WTC11 (cell line): ENCODE measurements around the gene KIR2DL3. TPM values are rescaled to one million over a fixed set of nuclear protein-coding genes. Genes with fewer than 3 reads are reported as not detected.
"Not testable (repeated sequence)": the region's sequence is repeated elsewhere in the genome, so short reads cannot be mapped to it uniquely, and the experiment has no call there.

Experiments
- ATAC-seq: fragments of 200-7000 bp; cut with Tn5 transposase; 2 replicates; pipeline ENCODE4 v1.10.0; 2021; ENCODE audit warnings: mild to moderate bottlenecking, moderate library complexity
- CTCF ChIA-PET: fragments of 300-600 bp; sonication (Branson Sonifier 250); formaldehyde crosslinking; loops from one replicate; lab custom pipeline; 2021; ENCODE audit warnings: antibody characterized with exemption; lab: Charles Lee
- POLR2A ChIA-PET: fragments of 350-600 bp; sonication (Branson Sonifier 250); formaldehyde crosslinking; loops from one replicate; lab custom pipeline; 2021; ENCODE audit warnings: antibody characterized with exemption; lab: Charles Lee
- DNase-seq: peaks from one replicate; pipeline ENCODE4 v3.0.0; 2021; ENCODE audit warnings: low spot score
- H3K27ac Mint-ChIP-seq: 2 replicates; pipeline ENCODE4 v1.8.0; 2021; ENCODE audit warnings: mixed read lengths
- H3K27me3 Mint-ChIP-seq: 2 replicates; pipeline ENCODE4 v1.8.0; 2021; ENCODE audit warnings: low read depth, mild to moderate bottlenecking, moderate library complexity, mixed read lengths
- H3K36me3 Mint-ChIP-seq: 2 replicates; pipeline ENCODE4 v1.8.0; 2021; ENCODE audit warnings: mixed read lengths
- H3K4me1 Mint-ChIP-seq: 2 replicates; pipeline ENCODE4 v1.8.0; 2022; ENCODE audit warnings: mixed read lengths
- H3K4me3 Mint-ChIP-seq: 2 replicates; pipeline ENCODE4 v1.8.0; 2021; ENCODE audit warnings: mild to moderate bottlenecking, moderate library complexity, mixed read lengths
- H3K9me3 Mint-ChIP-seq: 2 replicates; pipeline ENCODE4 v1.8.0; 2021; ENCODE audit warnings: mixed read lengths
- CBFB ChIP-seq: sonication (generic); formaldehyde crosslinking; IDR thresholded peaks from 2 replicates; pipeline ENCODE4 v1.8.1; 2022; ENCODE audit warnings: mild to moderate bottlenecking, low read depth, missing genetic modification reagents
- CREB1 ChIP-seq: sonication (generic); formaldehyde crosslinking; IDR thresholded peaks from 2 replicates; pipeline ENCODE4 v1.8.0; 2023; ENCODE audit warnings: mild to moderate bottlenecking, missing genetic modification reagents
- GABPB1 ChIP-seq: sonication (generic); formaldehyde crosslinking; IDR thresholded peaks from 2 replicates; pipeline ENCODE4 v1.8.1; 2023; ENCODE audit warnings: mild to moderate bottlenecking, missing genetic modification reagents
- MXD4 ChIP-seq: fragments of 250-450 bp; sonication (Bioruptor Pico); IDR thresholded peaks from 2 replicates; pipeline ENCODE4 v1.8.0; 2021; ENCODE audit warnings: mild to moderate bottlenecking, moderate library complexity, borderline replicate concordance
- MYBL2 ChIP-seq: sonication (generic); formaldehyde crosslinking; IDR thresholded peaks from 2 replicates; pipeline ENCODE4 v1.8.1; 2023; ENCODE audit warnings: mild to moderate bottlenecking, moderate library complexity, missing genetic modification reagents
- NFE2L1 ChIP-seq: sonication (generic); formaldehyde crosslinking; IDR thresholded peaks from 2 replicates; pipeline ENCODE4 v1.8.1; 2023; ENCODE audit warnings: missing genetic modification reagents
- NR2C2 ChIP-seq: sonication (generic); formaldehyde crosslinking; IDR thresholded peaks from 2 replicates; pipeline ENCODE4 v1.8.0; 2022; ENCODE audit warnings: mild to moderate bottlenecking, missing genetic modification reagents
- PRRX2 ChIP-seq: fragments of 250-450 bp; sonication (Bioruptor Pico); IDR thresholded peaks from 2 replicates; pipeline ENCODE4 v1.8.0; 2021; ENCODE audit warnings: mild to moderate bottlenecking
- RELA ChIP-seq: sonication (generic); formaldehyde crosslinking; IDR thresholded peaks from 2 replicates; pipeline ENCODE4 v1.8.1; 2022; ENCODE audit warnings: missing genetic modification reagents, mild to moderate bottlenecking, borderline replicate concordance
- RORB ChIP-seq: fragments of 250-450 bp; sonication (Bioruptor Pico); IDR thresholded peaks from 2 replicates; pipeline ENCODE4 v1.9.0; 2021; ENCODE audit warnings: mild to moderate bottlenecking
- SMAD4 ChIP-seq: sonication (generic); formaldehyde crosslinking; IDR thresholded peaks from 2 replicates; pipeline ENCODE4 v1.8.0; 2022; ENCODE audit warnings: mild to moderate bottlenecking, missing genetic modification reagents
- ZNF396 ChIP-seq: fragments of 250-450 bp; sonication (Bioruptor Pico); IDR thresholded peaks from 2 replicates; pipeline ENCODE4 v1.8.0; 2021; ENCODE audit warnings: mild to moderate bottlenecking, moderate library complexity, borderline replicate concordance
- ZNF423 ChIP-seq: fragments of 250-450 bp; sonication (Bioruptor Pico); IDR thresholded peaks from 2 replicates; pipeline ENCODE4 v2.1.2; 2022; ENCODE audit warnings: mild to moderate bottlenecking, moderate library complexity
- total RNA-seq: library from RNA; stranded (reverse); gene quantifications from 3 replicates; pipeline ENCODE4 v1.2.3, GENCODE V29; 2021
- TF ChIP-seq, protein P1 (sequence below): sonication (generic); formaldehyde crosslinking; IDR thresholded peaks from 2 replicates; pipeline ENCODE4 v1.8.1; 2022; ENCODE audit warnings: missing genetic modification reagents, borderline replicate concordance
- TF ChIP-seq, protein P2 (sequence below): sonication (generic); formaldehyde crosslinking; IDR thresholded peaks from 2 replicates; pipeline ENCODE4 v1.8.1; 2023; ENCODE audit warnings: mild to moderate bottlenecking, missing genetic modification reagents
- TF ChIP-seq, protein P3 (sequence below): sonication (generic); formaldehyde crosslinking; IDR thresholded peaks from 2 replicates; pipeline ENCODE4 v1.8.1; 2023; ENCODE audit warnings: mild to moderate bottlenecking, missing genetic modification reagents, moderate library complexity
- TF ChIP-seq, protein P4 (sequence below): sonication (generic); formaldehyde crosslinking; IDR thresholded peaks from 2 replicates; pipeline ENCODE4 v1.8.0; 2022; ENCODE audit warnings: mild to moderate bottlenecking, missing genetic modification reagents
- TF ChIP-seq, protein P5 (sequence below): fragments of 200-600 bp; IDR thresholded peaks from 2 replicates; pipeline ENCODE4 v1.8.0; 2022; ENCODE audit warnings: antibody characterized with exemption
- TF ChIP-seq, protein P6 (sequence below): fragments of 250-450 bp; sonication (Bioruptor Pico); conservative IDR thresholded peaks from 2 replicates; pipeline ENCODE4 v1.9.0; 2021; ENCODE audit warnings: mild to moderate bottlenecking
- TF ChIP-seq, protein P7 (sequence below): fragments of 250-450 bp; sonication (Bioruptor Pico); IDR thresholded peaks from 2 replicates; pipeline ENCODE4 v1.9.0; 2021; ENCODE audit warnings: mild to moderate bottlenecking, borderline replicate concordance
- TF ChIP-seq, protein P8 (sequence below): fragments of 250-450 bp; sonication (Bioruptor Pico); IDR thresholded peaks from 2 replicates; pipeline ENCODE4 v1.9.0; 2021; ENCODE audit warnings: moderate library complexity, mild to moderate bottlenecking, inconsistent platforms, borderline replicate concordance

The KIR2DL3 gene
- total RNA-seq, 1 experiment from 2014 or later, result not detected

DNA sequence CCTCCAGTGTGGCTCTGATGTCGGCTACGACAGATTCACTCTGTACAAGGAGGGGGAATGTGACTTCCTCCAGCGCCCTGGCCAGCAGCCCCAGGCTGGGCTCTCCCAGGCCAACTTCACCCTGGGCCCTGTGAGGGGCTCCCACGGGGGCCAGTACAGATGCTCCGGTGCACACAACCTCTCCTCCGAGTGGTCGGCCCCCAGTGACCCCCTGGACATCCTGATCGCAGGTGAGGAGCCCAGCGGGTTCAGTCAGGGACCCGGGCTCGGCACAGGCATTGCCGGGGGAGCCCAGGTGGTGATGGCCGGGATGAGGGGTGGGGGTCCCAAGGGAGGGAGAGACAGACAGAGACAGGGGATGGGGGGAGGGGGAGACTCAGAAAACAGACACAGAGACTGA lies 40.6 kb upstream of the KIR2DL3 start:
- H3K27ac Mint-ChIP-seq, POLR2A ChIA-PET, ATAC-seq, H3K4me3 Mint-ChIP-seq, H3K4me1 Mint-ChIP-seq, CTCF ChIA-PET, DNase-seq: not testable (repeated sequence)
- Mint-ChIP-seq H3K36me3 (peaks cover 52% of the 10 kb centered on the region), H3K9me3 (peaks cover 61% of the 10 kb centered on the region), H3K27me3 (peaks cover 20% of the 10 kb centered on the region)

DNA sequence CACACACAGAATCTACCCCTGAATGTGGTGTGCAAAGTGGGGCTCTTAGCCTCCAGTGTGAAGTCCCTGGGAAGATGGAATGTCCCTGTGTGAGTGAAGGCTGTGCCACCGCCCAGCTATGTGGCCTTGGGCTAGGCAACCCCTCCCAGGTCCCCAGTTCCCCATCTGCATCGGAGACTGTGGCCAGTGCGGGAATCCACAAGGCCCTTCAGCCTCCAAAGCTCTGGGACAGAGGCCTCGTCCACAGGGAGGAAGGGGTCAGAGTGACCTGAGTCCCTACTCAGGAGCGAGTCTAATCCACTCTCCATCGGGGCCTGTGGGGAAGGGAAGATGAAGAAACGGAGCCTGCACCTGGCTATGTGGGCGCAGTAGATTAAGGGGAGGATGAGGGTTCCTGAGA lies 33.4 kb upstream of the KIR2DL3 start:
- Mint-ChIP-seq H3K27ac (no peak overlapping the region), H3K27me3 (peaks cover 35% of the 10 kb centered on the region), H3K9me3 (peaks cover 76% of the 10 kb centered on the region), H3K4me3 (no peak overlapping the region), H3K36me3 (peaks cover 61% of the 10 kb centered on the region), H3K4me1 (no peaks in the 10 kb centered on the region)
- ChIA-PET POLR2A (no interaction called here), CTCF (interaction anchor here (0.6 kb wide), 1 partner anchor 28 kb away, joined by 3 read pairs; no protein-coding TSS in a partner anchor)
- ATAC-seq, result no peak
- TF ChIP-seq, protein P1, sequence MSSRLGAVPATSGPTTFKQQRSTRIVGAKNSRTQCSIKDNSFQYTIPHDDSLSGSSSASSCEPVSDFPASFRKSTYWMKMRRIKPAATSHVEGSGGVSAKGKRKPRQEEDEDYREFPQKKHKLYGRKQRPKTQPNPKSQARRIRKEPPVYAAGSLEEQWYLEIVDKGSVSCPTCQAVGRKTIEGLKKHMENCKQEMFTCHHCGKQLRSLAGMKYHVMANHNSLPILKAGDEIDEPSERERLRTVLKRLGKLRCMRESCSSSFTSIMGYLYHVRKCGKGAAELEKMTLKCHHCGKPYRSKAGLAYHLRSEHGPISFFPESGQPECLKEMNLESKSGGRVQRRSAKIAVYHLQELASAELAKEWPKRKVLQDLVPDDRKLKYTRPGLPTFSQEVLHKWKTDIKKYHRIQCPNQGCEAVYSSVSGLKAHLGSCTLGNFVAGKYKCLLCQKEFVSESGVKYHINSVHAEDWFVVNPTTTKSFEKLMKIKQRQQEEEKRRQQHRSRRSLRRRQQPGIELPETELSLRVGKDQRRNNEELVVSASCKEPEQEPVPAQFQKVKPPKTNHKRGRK (CRISPR knock-in tag), result no peak
- TF ChIP-seq, protein P2, sequence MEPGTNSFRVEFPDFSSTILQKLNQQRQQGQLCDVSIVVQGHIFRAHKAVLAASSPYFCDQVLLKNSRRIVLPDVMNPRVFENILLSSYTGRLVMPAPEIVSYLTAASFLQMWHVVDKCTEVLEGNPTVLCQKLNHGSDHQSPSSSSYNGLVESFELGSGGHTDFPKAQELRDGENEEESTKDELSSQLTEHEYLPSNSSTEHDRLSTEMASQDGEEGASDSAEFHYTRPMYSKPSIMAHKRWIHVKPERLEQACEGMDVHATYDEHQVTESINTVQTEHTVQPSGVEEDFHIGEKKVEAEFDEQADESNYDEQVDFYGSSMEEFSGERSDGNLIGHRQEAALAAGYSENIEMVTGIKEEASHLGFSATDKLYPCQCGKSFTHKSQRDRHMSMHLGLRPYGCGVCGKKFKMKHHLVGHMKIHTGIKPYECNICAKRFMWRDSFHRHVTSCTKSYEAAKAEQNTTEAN (CRISPR knock-in tag), result no peak
- TF ChIP-seq, protein P3, sequence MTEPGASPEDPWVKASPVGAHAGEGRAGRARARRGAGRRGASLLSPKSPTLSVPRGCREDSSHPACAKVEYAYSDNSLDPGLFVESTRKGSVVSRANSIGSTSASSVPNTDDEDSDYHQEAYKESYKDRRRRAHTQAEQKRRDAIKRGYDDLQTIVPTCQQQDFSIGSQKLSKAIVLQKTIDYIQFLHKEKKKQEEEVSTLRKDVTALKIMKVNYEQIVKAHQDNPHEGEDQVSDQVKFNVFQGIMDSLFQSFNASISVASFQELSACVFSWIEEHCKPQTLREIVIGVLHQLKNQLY (CRISPR knock-in tag), result no peak
- TF ChIP-seq ZNF396 (no peak), GABPB1 (no peak), CBFB (no peak), RELA (no peak), NR2C2 (no peak), CREB1 (no peak)
- TF ChIP-seq, protein P4, sequence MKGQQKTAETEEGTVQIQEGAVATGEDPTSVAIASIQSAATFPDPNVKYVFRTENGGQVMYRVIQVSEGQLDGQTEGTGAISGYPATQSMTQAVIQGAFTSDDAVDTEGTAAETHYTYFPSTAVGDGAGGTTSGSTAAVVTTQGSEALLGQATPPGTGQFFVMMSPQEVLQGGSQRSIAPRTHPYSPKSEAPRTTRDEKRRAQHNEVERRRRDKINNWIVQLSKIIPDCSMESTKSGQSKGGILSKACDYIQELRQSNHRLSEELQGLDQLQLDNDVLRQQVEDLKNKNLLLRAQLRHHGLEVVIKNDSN (CRISPR knock-in tag), result no peak
- TF ChIP-seq, protein P5, sequence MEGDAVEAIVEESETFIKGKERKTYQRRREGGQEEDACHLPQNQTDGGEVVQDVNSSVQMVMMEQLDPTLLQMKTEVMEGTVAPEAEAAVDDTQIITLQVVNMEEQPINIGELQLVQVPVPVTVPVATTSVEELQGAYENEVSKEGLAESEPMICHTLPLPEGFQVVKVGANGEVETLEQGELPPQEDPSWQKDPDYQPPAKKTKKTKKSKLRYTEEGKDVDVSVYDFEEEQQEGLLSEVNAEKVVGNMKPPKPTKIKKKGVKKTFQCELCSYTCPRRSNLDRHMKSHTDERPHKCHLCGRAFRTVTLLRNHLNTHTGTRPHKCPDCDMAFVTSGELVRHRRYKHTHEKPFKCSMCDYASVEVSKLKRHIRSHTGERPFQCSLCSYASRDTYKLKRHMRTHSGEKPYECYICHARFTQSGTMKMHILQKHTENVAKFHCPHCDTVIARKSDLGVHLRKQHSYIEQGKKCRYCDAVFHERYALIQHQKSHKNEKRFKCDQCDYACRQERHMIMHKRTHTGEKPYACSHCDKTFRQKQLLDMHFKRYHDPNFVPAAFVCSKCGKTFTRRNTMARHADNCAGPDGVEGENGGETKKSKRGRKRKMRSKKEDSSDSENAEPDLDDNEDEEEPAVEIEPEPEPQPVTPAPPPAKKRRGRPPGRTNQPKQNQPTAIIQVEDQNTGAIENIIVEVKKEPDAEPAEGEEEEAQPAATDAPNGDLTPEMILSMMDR, result no peak
- DNase-seq, result no peak

DNA sequence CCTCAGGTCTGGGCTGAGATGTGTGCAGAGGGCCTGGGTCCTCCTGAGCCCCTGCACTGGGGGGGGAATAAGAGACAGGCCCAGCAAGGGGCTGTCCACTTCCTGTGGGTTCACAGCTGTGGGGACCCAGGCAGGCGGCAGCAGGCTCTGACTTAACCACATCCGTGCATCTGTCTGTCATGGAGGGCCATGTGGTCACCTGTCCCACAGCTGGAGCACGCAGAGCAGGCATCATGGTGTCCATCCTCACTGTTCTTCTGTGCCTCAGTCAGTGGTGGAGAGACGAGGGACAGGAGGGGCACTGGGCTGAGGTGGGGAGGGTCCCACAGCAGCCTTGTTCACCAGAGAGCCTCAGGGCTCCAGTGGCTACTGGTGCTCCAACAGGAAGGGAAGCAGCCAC lies 30.4 kb upstream of the KIR2DL3 start:
- Mint-ChIP-seq H3K27me3 (peaks cover 23% of the 10 kb centered on the region), H3K4me3 (no peak overlapping the region), H3K36me3 (peaks cover 47% of the 10 kb centered on the region), H3K27ac (no peak overlapping the region), H3K9me3 (peaks cover 67% of the 10 kb centered on the region), H3K4me1 (no peaks in the 10 kb centered on the region)
- no peak for DNase-seq
- CTCF ChIA-PET, result no interaction called here
- ATAC-seq, result no peak
- POLR2A ChIA-PET, result no interaction called here
- TF ChIP-seq NFE2L1 (CRISPR knock-in tag) (no peak), ZNF423 (CRISPR knock-in tag) (no peak), MYBL2 (no peak), MXD4 (CRISPR knock-in tag) (no peak), SMAD4 (CRISPR knock-in tag) (no peak), PRRX2 (CRISPR knock-in tag) (no peak), RORB (CRISPR knock-in tag) (no peak)
- TF ChIP-seq, protein P6, sequence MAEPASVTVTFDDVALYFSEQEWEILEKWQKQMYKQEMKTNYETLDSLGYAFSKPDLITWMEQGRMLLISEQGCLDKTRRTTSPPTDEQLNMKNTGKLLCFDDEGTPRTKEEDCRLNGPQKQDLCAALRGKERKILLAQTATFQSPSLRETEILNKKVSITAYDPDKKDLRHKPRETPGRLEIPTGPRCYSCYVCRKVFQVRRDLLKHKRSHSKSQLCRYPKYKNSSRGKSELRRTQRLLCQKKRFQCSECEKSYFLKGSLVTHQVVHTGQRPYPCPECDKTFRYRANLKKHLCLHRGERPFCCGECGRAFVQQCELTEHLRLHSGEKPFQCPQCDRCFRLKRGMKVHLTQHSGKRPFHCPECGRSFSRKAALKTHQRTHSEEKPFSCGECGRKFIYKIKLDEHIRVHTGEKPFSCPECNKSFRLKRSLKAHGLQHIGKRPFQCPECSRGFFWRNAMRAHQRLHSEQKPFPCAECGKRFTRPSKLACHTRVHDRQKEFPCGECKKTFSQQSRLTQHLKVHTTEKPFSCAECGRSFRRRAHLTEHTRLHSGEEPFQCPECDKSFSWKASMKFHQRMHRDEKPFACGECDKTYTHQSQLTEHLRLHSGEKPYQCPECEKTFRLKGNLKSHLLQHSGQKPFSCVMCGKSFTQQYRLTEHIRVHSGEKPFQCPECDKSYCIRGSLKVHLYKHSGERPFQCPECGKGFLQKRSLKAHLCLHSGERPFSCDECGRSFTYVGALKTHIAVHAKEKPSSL (CRISPR knock-in tag), result no peak
- TF ChIP-seq, protein P7, sequence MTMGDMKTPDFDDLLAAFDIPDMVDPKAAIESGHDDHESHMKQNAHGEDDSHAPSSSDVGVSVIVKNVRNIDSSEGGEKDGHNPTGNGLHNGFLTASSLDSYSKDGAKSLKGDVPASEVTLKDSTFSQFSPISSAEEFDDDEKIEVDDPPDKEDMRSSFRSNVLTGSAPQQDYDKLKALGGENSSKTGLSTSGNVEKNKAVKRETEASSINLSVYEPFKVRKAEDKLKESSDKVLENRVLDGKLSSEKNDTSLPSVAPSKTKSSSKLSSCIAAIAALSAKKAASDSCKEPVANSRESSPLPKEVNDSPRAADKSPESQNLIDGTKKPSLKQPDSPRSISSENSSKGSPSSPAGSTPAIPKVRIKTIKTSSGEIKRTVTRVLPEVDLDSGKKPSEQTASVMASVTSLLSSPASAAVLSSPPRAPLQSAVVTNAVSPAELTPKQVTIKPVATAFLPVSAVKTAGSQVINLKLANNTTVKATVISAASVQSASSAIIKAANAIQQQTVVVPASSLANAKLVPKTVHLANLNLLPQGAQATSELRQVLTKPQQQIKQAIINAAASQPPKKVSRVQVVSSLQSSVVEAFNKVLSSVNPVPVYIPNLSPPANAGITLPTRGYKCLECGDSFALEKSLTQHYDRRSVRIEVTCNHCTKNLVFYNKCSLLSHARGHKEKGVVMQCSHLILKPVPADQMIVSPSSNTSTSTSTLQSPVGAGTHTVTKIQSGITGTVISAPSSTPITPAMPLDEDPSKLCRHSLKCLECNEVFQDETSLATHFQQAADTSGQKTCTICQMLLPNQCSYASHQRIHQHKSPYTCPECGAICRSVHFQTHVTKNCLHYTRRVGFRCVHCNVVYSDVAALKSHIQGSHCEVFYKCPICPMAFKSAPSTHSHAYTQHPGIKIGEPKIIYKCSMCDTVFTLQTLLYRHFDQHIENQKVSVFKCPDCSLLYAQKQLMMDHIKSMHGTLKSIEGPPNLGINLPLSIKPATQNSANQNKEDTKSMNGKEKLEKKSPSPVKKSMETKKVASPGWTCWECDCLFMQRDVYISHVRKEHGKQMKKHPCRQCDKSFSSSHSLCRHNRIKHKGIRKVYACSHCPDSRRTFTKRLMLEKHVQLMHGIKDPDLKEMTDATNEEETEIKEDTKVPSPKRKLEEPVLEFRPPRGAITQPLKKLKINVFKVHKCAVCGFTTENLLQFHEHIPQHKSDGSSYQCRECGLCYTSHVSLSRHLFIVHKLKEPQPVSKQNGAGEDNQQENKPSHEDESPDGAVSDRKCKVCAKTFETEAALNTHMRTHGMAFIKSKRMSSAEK (CRISPR knock-in tag), result no peak
- TF ChIP-seq, protein P8, sequence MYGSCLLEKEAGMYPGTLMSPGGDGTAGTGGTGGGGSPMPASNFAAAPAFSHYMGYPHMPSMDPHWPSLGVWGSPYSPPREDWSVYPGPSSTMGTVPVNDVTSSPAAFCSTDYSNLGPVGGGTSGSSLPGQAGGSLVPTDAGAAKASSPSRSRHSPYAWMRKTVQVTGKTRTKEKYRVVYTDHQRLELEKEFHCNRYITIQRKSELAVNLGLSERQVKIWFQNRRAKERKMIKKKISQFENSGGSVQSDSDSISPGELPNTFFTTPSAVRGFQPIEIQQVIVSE (CRISPR knock-in tag), result no peak
